Neural cell (in vitro differentiated cells): ENCODE results near the gene UVRAG. TPM values are rescaled to one million over a fixed set of nuclear protein-coding genes. Genes with fewer than 3 reads are reported as not detected.

Source experiments
- H2AFZ ChIP-seq: fragments of 200-600, 300-800 bp; sonication (generic), shearing (Covaris generic); 2 replicates; pipeline ENCODE4 v1.6.0; 2014; ENCODE audit warnings: low read depth, mild to moderate bottlenecking, antibody characterized with exemption, low read length, moderate library complexity
- H3F3A ChIP-seq: fragments of 200-600 bp; shearing (Covaris generic); 2 replicates; pipeline ENCODE4 v1.6.1; 2016; ENCODE audit warnings: mild to moderate bottlenecking, moderate library complexity, mixed read lengths, antibody characterized with exemption, low read length; ENCODE audit not compliant: insufficient read depth, poor library complexity, severe bottlenecking
- H3K27ac ChIP-seq: fragments of 200-600, 300-800 bp; sonication (generic), shearing (Covaris generic); 2 replicates; pipeline ENCODE4 v1.5.1; 2014; ENCODE audit warnings: mild to moderate bottlenecking, low read length, moderate library complexity
- H3K27me3 ChIP-seq: fragments of 300-800, 200-600 bp; sonication (generic), shearing (Covaris generic); 2 replicates; pipeline ENCODE4 v1.6.0; 2014; ENCODE audit warnings: mild to moderate bottlenecking, low read depth, low read length, moderate library complexity; ENCODE audit not compliant: insufficient read depth
- H3K36me3 ChIP-seq: fragments of 300-800, 200-600 bp; sonication (generic), shearing (Covaris generic); 2 replicates; pipeline ENCODE4 v1.5.1; 2014; ENCODE audit warnings: mild to moderate bottlenecking, antibody characterized with exemption, low read length, moderate library complexity; ENCODE audit not compliant: insufficient read depth
- H3K4me2 ChIP-seq: fragments of 300-800, 200-600 bp; sonication (generic), shearing (Covaris generic); 2 replicates; pipeline ENCODE4 v1.6.0; 2014; ENCODE audit warnings: mild to moderate bottlenecking, low read length
- H3K4me3 ChIP-seq: fragments of 300-800, 200-600 bp; sonication (generic), shearing (Covaris generic); 2 replicates; pipeline ENCODE4 v1.5.1; 2014; ENCODE audit warnings: mild to moderate bottlenecking, low read length, moderate library complexity
- H3K79me2 ChIP-seq: fragments of 200-600 bp; shearing (Covaris generic); replicated peaks from 2 replicates; pipeline ENCODE4 v1.6.0; 2014; ENCODE audit warnings: mild to moderate bottlenecking, low read length, moderate library complexity; ENCODE audit not compliant: insufficient read depth
- H3K9ac ChIP-seq: fragments of 300-800, 200-600 bp; sonication (generic), shearing (Covaris generic); 2 replicates; pipeline ENCODE4 v1.6.1; 2016; ENCODE audit warnings: mild to moderate bottlenecking, low read length, mixed read lengths
- H3K9me2 ChIP-seq: fragments of 200-600 bp; shearing (Covaris generic); 2 replicates; pipeline ENCODE4 v1.6.1; 2016; ENCODE audit warnings: mild to moderate bottlenecking, low read length, mixed read lengths; ENCODE audit not compliant: insufficient read depth
- H3K9me3 ChIP-seq: fragments of 200-600, 300-800 bp; sonication (generic), shearing (Covaris generic); 2 replicates; pipeline ENCODE4 v1.6.1; 2016; ENCODE audit warnings: mild to moderate bottlenecking, mixed run types, low read length, moderate library complexity, mixed read lengths
- H4K20me1 ChIP-seq: fragments of 200-600 bp; shearing (Covaris generic); 2 replicates; pipeline ENCODE4 v1.6.1; 2016; ENCODE audit warnings: mild to moderate bottlenecking, mixed run types; ENCODE audit not compliant: insufficient read depth
- CTCF ChIP-seq: fragments of 450-650 bp; IDR thresholded peaks from 2 replicates; pipeline ENCODE4 v1.5.1; 2014; ENCODE audit warnings: antibody characterized with exemption, mild to moderate bottlenecking, moderate library complexity; ENCODE audit not compliant: poor library complexity, severe bottlenecking
- EP300 ChIP-seq: fragments of 450-650 bp; conservative IDR thresholded peaks from 2 replicates; pipeline ENCODE4 v1.6.1; 2014; ENCODE audit warnings: antibody characterized with exemption, mild to moderate bottlenecking, moderate library complexity; ENCODE audit not compliant: poor library complexity, severe bottlenecking
- EZH2 ChIP-seq: fragments of 200-600, 300-800 bp; shearing (Covaris generic), sonication (generic); IDR thresholded peaks from 2 replicates; pipeline ENCODE4 v1.6.1; 2014; ENCODE audit warnings: antibody characterized with exemption, low read length, borderline replicate concordance, mild to moderate bottlenecking; ENCODE audit not compliant: insufficient read depth, poor library complexity, severe bottlenecking
- MXI1 ChIP-seq: fragments of 450-650 bp; conservative IDR thresholded peaks from 2 replicates; pipeline ENCODE4 v1.6.1; 2014; ENCODE audit warnings: antibody characterized with exemption, mild to moderate bottlenecking; ENCODE audit not compliant: poor library complexity, severe bottlenecking
- POLR2AphosphoS5 ChIP-seq: IDR thresholded peaks from 2 replicates; pipeline ENCODE4 v1.6.1; 2012
- RAD21 ChIP-seq: fragments of 450-650 bp; conservative IDR thresholded peaks from 2 replicates; pipeline ENCODE4 v1.6.1; 2014; ENCODE audit warnings: antibody characterized with exemption, mild to moderate bottlenecking, moderate library complexity
- REST ChIP-seq: IDR thresholded peaks from 2 replicates; pipeline ENCODE4 v1.6.1; 2012; ENCODE audit warnings: borderline replicate concordance
- SMC3 ChIP-seq: fragments of 450-650 bp; conservative IDR thresholded peaks from 2 replicates; pipeline ENCODE4 v1.6.1; 2014; ENCODE audit warnings: antibody characterized with exemption, mild to moderate bottlenecking, moderate library complexity; ENCODE audit not compliant: poor library complexity
- TAF1 ChIP-seq: IDR thresholded peaks from 2 replicates; pipeline ENCODE4 v1.6.1; 2012; ENCODE audit warnings: low read depth
- polyA plus RNA-seq: library from polyadenylated mRNA; depleted of rRNA; stranded (reverse); fragments of >200 nt; gene quantifications from 2 replicates; pipeline ENCODE4 v1.2.3, GENCODE V29; 2014

Gene UVRAG
- polyA plus RNA-seq, 1 donor from 2014 or later: 31.6 TPM

- H3K9ac ChIP-seq: no peak overlapping the region
- H3K4me2 ChIP-seq: no peak overlapping the region
Observed at GRCh38 chr11:76030968-76031590, 216.1 kb downstream of the UVRAG start.

GRCh38 chr11:76033699-76034098, 218.7 kb downstream of the UVRAG start:
- Histone ChIP-seq H3K27me3 (no peaks in the 10 kb centered on the region), H3F3A (no peaks in the 10 kb centered on the region), H4K20me1 (no peaks in the 10 kb centered on the region), H3K36me3 (no peaks in the 10 kb centered on the region), H3K9me3 (no peaks in the 10 kb centered on the region), H3K9ac (no peak overlapping the region), H3K9me2 (no peaks in the 10 kb centered on the region), H3K4me3 (no peak overlapping the region), H3K79me2 (no peaks in the 10 kb centered on the region), H2AFZ (no peak overlapping the region), H3K4me2 (no peak overlapping the region), H3K27ac (no peak overlapping the region)
- TF ChIP-seq TAF1 (no peak), MXI1 (no peak), CTCF (no peak), POLR2AphosphoS5 (no peak), RAD21 (no peak), EZH2 (no peak), SMC3 (no peak)

More at GRCh38 chr11:76030968-76031590, 216.1 kb downstream of the UVRAG start:
- H3K4me3 ChIP-seq: no peak overlapping the region
- no peaks in the 10 kb centered on the region for H4K20me1 ChIP-seq
- no peaks in the 10 kb centered on the region for H3K79me2 ChIP-seq
- H3F3A ChIP-seq: no peaks in the 10 kb centered on the region
- no peaks in the 10 kb centered on the region for H3K27me3 ChIP-seq
- H2AFZ ChIP-seq: no peak overlapping the region
- TF ChIP-seq SMC3 (no peak), TAF1 (no peak), CTCF (no peak), POLR2AphosphoS5 (no peak), REST (no peak), RAD21 (no peak), EP300 (no peak), MXI1 (no peak), EZH2 (no peak)
- no peak overlapping the region for H3K27ac ChIP-seq
- H3K9me2 ChIP-seq: no peaks in the 10 kb centered on the region
- no peaks in the 10 kb centered on the region for H3K9me3 ChIP-seq
- no peaks in the 10 kb centered on the region for H3K36me3 ChIP-seq
